ENCODE measurements around the gene PPP1R15A. TPM values are rescaled to one million over a fixed set of nuclear protein-coding genes. Genes with fewer than 3 reads are reported as not detected.
A peak's percentile ranks its signal among the peaks of the same experiment; 100 is the strongest.
"Not testable (repeated sequence)": the region's sequence is repeated elsewhere in the genome, so short reads cannot be mapped to it uniquely, and the experiment has no call there.

PPP1R15A gene
- total RNA-seq, 4 donors from 2014 or later, result 81.0 to 171 (median 101) TPM

DNA sequence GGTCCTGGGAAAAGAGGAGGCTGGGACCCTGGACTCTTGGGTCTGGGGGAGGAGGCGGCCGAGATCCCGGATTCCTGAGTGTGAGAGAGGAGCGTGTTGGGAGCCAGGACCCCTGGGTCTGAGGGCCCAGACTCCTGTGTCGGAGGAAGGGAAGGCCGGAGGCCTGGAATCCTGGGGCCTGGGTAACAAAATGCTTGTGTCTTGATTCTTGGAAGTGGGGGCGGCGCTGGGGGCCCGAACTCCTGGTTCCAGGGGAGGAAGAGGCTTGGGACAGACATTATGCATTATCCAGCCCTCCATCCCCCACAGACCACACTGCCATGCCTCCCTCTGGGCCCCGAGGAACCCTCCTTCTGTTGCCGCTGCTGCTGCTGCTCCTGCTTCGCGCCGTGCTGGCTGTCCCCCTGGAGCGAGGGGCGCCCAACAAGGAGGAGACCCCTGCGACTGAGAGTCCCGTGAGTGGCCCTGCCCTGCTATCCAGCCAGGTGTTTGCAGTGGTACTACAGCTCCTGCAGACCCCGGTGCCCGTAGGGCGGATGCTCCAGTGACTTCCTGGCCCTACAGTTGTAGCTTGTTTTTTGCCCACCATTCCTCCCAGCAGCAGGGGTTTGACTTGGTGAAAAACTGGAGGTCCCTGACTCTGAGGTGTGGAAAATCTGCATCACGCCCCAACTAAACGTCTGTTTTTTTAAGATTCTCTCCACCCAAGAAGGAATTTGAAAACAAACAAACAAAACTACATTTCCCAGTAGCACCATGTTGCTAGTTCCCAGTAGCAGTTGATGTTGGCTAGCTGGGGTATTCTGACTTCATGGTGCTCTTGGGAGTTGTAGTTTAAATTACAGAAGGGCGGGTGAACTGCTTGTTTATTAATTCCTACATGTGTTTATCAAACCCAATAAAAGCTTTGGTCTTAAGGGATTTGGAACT is 28.5 kb downstream of the PPP1R15A start:
- 9 to 10% methylated on average over 20 to 23 of the region's 24 CpGs for WGBS, 2 donors
- Histone ChIP-seq H3K9me3 (no peaks in the 10 kb centered on the region), H3K27me3 (no peaks in the 10 kb centered on the region), H3K36me3 (peaks cover 0 to 19% (median under 1%) of the 10 kb centered on the region in 3 donors), H3K4me1 (peaks cover 0 to 44% (median 13%) of the 10 kb centered on the region in 4 donors), H3K4me3 (peak overlapping the region; percentile 66 to 84 (median 77)), H3K27ac (peak overlapping the region; percentile 90 to 97 (median 95))
- TF ChIP-seq EP300 (IDR thresholded peaks at IDR 0.05) (no peak), POLR2A (IDR thresholded peaks at IDR 0.05) (no peak)
- TF ChIP-seq, protein P1, sequence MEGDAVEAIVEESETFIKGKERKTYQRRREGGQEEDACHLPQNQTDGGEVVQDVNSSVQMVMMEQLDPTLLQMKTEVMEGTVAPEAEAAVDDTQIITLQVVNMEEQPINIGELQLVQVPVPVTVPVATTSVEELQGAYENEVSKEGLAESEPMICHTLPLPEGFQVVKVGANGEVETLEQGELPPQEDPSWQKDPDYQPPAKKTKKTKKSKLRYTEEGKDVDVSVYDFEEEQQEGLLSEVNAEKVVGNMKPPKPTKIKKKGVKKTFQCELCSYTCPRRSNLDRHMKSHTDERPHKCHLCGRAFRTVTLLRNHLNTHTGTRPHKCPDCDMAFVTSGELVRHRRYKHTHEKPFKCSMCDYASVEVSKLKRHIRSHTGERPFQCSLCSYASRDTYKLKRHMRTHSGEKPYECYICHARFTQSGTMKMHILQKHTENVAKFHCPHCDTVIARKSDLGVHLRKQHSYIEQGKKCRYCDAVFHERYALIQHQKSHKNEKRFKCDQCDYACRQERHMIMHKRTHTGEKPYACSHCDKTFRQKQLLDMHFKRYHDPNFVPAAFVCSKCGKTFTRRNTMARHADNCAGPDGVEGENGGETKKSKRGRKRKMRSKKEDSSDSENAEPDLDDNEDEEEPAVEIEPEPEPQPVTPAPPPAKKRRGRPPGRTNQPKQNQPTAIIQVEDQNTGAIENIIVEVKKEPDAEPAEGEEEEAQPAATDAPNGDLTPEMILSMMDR (IDR thresholded peaks at IDR 0.05), result no peak
- no peak for DNase-seq (ENCODE audit: low spot score in 2 of 2)

DNA sequence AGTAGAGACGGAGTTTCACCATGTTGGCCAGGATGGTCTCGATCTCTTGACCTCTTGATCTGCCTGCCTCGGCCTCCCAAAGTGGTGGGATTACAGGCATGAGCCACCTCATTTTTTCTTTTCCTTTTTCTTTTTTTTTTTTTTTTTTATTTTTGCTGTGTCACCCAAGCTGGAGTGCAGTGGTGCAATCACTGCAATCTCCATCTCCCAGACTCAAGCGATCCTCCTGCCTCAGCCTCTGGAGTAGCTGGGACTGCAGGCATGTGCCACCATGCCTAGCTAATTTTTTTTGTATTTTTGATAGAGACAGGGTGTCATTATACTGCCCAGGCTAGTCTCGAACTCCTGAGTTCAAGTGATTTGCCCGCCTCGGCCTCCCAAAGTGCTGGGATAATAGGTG is 30.1 kb downstream of the PPP1R15A start:
- not testable (repeated sequence) for H3K4me3 ChIP-seq; H3K27ac ChIP-seq; H3K27me3 ChIP-seq; H3K9me3 ChIP-seq; DNase-seq (ENCODE audit: low spot score in 2 of 2)
- Histone ChIP-seq H3K36me3 (peaks cover 0 to 34% (median 3%) of the 10 kb centered on the region in 3 donors), H3K4me1 (peaks cover 0 to 36% (median 9%) of the 10 kb centered on the region in 4 donors)
- WGBS, 2 donors, result 94 to 95% methylated on average over 7 of the region's 7 CpGs

DNA sequence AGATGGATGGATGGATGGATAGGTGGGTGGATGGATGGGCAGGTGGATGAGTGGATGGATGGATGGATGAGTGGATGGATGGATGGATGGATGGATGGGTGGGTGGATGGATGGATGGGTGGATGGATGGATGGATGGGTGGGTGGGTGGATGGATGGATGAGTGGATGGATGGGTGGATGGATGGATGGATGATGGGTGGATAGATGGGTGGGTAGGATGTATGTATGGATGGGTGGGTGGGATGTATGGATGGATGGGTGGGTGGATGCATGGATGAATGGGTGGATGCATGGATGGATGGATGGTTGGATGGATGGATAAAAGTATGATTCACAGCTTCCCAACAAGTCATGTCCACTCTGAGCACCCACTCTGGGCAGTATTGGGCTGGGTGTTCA is 31.6 kb downstream of the PPP1R15A start:
- DNase-seq (ENCODE audit: low spot score in 2 of 2); H3K4me3 ChIP-seq; H3K27me3 ChIP-seq; H3K9me3 ChIP-seq; H3K27ac ChIP-seq: not testable (repeated sequence)
- Histone ChIP-seq H3K4me1 (peaks cover 0 to 43% (median 9%) of the 10 kb centered on the region in 4 donors), H3K36me3 (peaks cover 0 to 48% (median 3%) of the 10 kb centered on the region in 3 donors)

DNA sequence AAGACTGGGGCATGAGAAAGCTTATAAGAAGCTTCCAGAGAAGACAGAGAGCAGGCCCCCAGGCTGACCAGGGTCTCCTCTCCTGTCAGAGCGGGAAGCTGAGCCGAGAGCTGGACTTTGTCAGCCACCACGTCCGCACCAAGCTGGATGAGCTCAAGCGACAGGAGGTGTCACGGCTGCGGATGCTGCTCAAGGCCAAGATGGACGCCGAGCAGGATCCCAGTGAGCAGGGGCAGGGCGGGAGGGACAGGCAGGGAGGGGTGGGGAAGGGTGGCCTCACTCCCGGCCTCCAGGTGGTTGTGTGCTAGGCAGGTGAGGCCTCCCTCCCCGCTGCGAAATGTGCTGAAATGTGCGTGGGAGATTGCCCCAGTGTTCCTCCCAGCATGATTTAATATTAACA is 33.4 kb downstream of the PPP1R15A start:
- Histone ChIP-seq H3K9me3 (no peaks in the 10 kb centered on the region), H3K4me3 (no peak overlapping the region), H3K36me3 (peaks cover 5 to 67% (median 6%) of the 10 kb centered on the region in 3 donors), H3K27ac (no peak overlapping the region), H3K27me3 (no peaks in the 10 kb centered on the region), H3K4me1 (peaks cover 0 to 33% (median 7%) of the 10 kb centered on the region in 4 donors)
- no peak for TF ChIP-seq EP300 (IDR thresholded peaks at IDR 0.05)
- TF ChIP-seq, protein P1 (IDR thresholded peaks at IDR 0.05), result no peak
- TF ChIP-seq POLR2A (IDR thresholded peaks at IDR 0.05), result no peak
- no peak for DNase-seq (ENCODE audit: low spot score in 2 of 2)
- 93% methylated on average over 14 of the region's 14 CpGs for WGBS, 2 donors

DNA sequence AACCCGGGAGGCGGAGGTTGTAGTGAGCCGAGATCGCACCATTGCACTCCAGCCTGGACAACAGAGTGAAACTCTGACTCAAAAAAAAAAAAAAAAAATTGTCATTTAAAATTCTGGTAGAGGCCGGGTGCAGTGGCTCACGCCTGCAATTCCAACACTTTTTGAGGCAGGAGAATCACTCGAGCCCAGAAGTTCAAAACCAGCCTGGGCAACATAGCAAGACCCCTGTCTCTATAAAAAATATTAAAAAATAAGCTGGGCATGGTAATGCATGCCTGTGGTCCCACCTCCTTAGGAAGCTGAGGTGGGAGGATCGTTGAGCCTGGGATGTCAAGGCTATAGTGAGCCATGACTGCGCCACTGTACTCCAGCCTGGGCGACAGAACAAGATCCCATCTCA is 34.1 kb downstream of the PPP1R15A start:
- H3K27me3 ChIP-seq, result no peaks in the 10 kb centered on the region
- no peak overlapping the region for H3K4me3 ChIP-seq
- TF ChIP-seq, protein P1 (IDR thresholded peaks at IDR 0.05), result no peak
- TF ChIP-seq EP300 (IDR thresholded peaks at IDR 0.05), result no peak
- no peak for TF ChIP-seq POLR2A (IDR thresholded peaks at IDR 0.05)
- DNase-seq (ENCODE audit: low spot score in 2 of 2), result no peak
- WGBS, 2 donors, result 96% methylated on average over 10 of the region's 10 CpGs
- no peak overlapping the region for H3K27ac ChIP-seq
- H3K9me3 ChIP-seq, result no peaks in the 10 kb centered on the region
- peaks cover 0 to 27% (median 5%) of the 10 kb centered on the region in 4 donors for H3K4me1 ChIP-seq
- H3K36me3 ChIP-seq, result peaks cover 5 to 73% (median 6%) of the 10 kb centered on the region in 3 donors

DNA sequence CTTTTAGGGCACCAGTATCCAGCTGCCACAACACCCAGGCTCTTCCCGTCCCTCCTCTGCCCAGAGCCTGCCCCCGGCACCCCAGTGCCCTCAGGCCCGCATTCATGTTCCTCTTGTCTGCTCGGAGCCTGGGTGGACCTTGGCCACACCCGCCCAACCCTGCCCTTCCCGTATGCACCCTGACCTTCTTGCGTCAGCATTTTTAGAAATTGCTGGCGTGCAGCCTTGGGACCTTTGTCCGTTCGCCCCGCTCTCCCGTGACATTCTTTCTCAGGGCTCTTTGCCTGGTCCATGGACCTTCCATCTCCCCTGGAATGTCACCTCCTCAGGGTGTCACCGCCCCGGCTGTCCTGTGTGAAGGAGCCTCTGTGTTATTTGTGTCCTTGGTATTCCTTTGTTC is 35.5 kb downstream of the PPP1R15A start:
- H3K36me3 ChIP-seq, result peaks cover 6 to 87% (median 15%) of the 10 kb centered on the region in 3 donors
- H3K27ac ChIP-seq, result peak overlapping the region in 3 of 4 donors; percentile 34 to 78 (median 71)
- WGBS, 2 donors, result 51 to 54% methylated on average over 13 to 14 of the region's 14 CpGs
- DNase-seq (ENCODE audit: low spot score in 2 of 2), result no peak
- H3K9me3 ChIP-seq, result no peaks in the 10 kb centered on the region
- no peaks in the 10 kb centered on the region for H3K27me3 ChIP-seq
- TF ChIP-seq, protein P1 (IDR thresholded peaks at IDR 0.05), result no peak
- TF ChIP-seq POLR2A (IDR thresholded peaks at IDR 0.05) (no peak), EP300 (IDR thresholded peaks at IDR 0.05) (no peak)
- H3K4me1 ChIP-seq, result peaks cover 0 to 13% (median 0%) of the 10 kb centered on the region in 4 donors
- no peak overlapping the region for H3K4me3 ChIP-seq

DNA sequence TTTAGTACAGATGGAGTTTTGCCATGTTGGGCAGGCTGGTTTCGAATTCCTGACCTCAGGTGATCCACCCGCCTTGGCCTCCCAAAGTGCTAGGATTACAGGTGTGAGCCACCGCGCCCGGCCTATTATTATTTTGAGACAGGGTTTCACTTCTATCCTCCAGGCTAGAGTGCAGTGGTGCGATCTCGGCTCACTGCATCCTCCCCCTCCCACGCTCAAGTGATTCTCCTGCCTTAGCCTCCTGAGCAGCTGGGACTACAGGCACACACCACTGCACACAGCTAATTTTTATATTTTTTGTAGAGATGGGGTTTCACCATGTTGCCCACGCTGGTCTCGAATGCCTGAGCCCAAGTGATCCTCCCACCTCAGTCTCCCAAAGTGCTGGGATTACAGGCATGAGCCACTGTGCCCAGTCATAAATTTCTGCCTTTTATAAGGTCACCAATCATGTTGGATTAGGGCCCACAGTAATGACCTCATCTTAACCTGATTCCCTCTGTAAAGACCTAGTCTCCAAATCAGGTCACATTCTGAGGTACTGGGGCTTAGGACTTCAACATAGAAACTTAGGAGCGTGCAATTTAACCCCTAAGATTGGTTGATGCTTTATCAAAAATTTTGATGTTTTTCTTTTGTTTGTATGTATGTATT is 37.3 kb downstream of the PPP1R15A start:
- H3K9me3 ChIP-seq; H3K27me3 ChIP-seq; H3K4me1 ChIP-seq; DNase-seq (ENCODE audit: low spot score in 2 of 2); H3K4me3 ChIP-seq: not testable (repeated sequence)
- Histone ChIP-seq H3K36me3 (peaks cover 10 to 98% (median 31%) of the 10 kb centered on the region in 3 donors), H3K27ac (peak overlapping the region in 1 of 4 donors; percentile 78)
- 93 to 97% methylated on average over 11 of the region's 11 CpGs for WGBS, 2 donors

All from tibial nerve (tissue), 4 donors.